H1 (cell line): Measurements from ENCODE around the gene LITAFD. TPM values are rescaled to one million over a fixed set of nuclear protein-coding genes. Genes with fewer than 3 reads are reported as not detected.
A peak's percentile ranks its signal among the peaks of the same experiment; 100 is the strongest.

Experiments used
- CTCF ChIA-PET: fragments of 300-600 bp; sonication (Branson Sonifier 250); formaldehyde crosslinking; loops from one replicate; lab custom pipeline; 2021; ENCODE audit not compliant: partially characterized antibody; lab: Charles Lee
- POLR2A ChIA-PET: fragments of 300-600 bp; sonication (Branson Sonifier 250); formaldehyde crosslinking; loops from one replicate; lab custom pipeline; 2021; ENCODE audit warnings: inconsistent platforms; ENCODE audit not compliant: partially characterized antibody; lab: Charles Lee
- DNase-seq, 2 experiments: peaks; one replicate each; pipeline versions ENCODE4 v3.0.0 to v3.0.0-alpha.2; 2010 to 2022; ENCODE audit warnings: low spot score in 2 of 2, low read depth in 1 of 2, mixed read lengths in 1 of 2
- FAIRE-seq: peaks from 2 replicates; lab custom pipeline; 2011; peaks lifted over from hg19 to GRCh38; lab: Jason Lieb, UNC
- H2AFZ ChIP-seq: 2 replicates; pipeline ENCODE4 v1.8.1; 2012; ENCODE audit warnings: low read length, inconsistent platforms
- H2AK5ac ChIP-seq: 2 replicates; pipeline ENCODE4 v1.6.1; 2013; ENCODE audit warnings: low read depth, low read length
- H2BK120ac ChIP-seq: replicated peaks from 2 replicates; pipeline ENCODE3; 2013; ENCODE audit warnings: low read depth, low read length, inconsistent platforms
- H2BK12ac ChIP-seq: 2 replicates; pipeline ENCODE4 v1.6.1; 2013; ENCODE audit warnings: low read depth, low read length
- H2BK15ac ChIP-seq: 2 replicates; pipeline ENCODE4 v1.6.1; 2013; ENCODE audit warnings: low read length
- H2BK20ac ChIP-seq: 2 replicates; pipeline ENCODE4 v1.6.1; 2013; ENCODE audit warnings: low read length
- H2BK5ac ChIP-seq: 2 replicates; pipeline ENCODE4 v1.6.1; 2013; ENCODE audit warnings: low read depth, low read length
- H3K14ac ChIP-seq: 2 replicates; pipeline ENCODE4 v1.6.1; 2013; ENCODE audit warnings: inconsistent platforms; ENCODE audit not compliant: insufficient read length
- H3K18ac ChIP-seq: 2 replicates; pipeline ENCODE4 v1.6.1; 2013; ENCODE audit warnings: low read length; ENCODE audit errors: extremely low read depth
- H3K23ac ChIP-seq: 2 replicates; pipeline ENCODE4 v1.6.1; 2013; ENCODE audit warnings: inconsistent platforms; ENCODE audit not compliant: insufficient read length
- H3K23me2 ChIP-seq: 2 replicates; pipeline ENCODE4 v1.6.1; 2013; ENCODE audit warnings: low read depth, low read length
- H3K27ac ChIP-seq: 2 replicates; pipeline ENCODE4 v1.6.1; 2011; ENCODE audit warnings: low read depth, low read length, inconsistent platforms
- H3K27me3 ChIP-seq, 4 experiments: replicated peaks in 1 of 4; 1 replicate in 1 of 4; 2 replicates in 3 of 4; pipeline versions ENCODE4 v1.6.1 to v1.8.1; 2011 to 2013; ENCODE audit warnings: low read length in 3 of 4, mild to moderate bottlenecking in 3 of 4, inconsistent platforms in 2 of 4, mixed read lengths in 2 of 4, moderate library complexity in 1 of 4; ENCODE audit not compliant: control insufficient read depth in 3 of 4, insufficient read depth in 3 of 4; ENCODE audit errors: extremely low read depth in 1 of 4
- H3K36me3 ChIP-seq, 4 experiments: 2 replicates each; pipeline versions ENCODE4 v1.6.1 to v1.8.1; 2011 to 2013; ENCODE audit warnings: mild to moderate bottlenecking in 4 of 4, low read length in 3 of 4, moderate library complexity in 2 of 4, control low read depth in 1 of 4, inconsistent platforms in 1 of 4; ENCODE audit not compliant: insufficient read depth in 4 of 4, control insufficient read depth in 2 of 4
- H3K4ac ChIP-seq: replicated peaks from 2 replicates; pipeline ENCODE3; 2013; ENCODE audit warnings: low read length, low read depth, mixed read lengths, inconsistent platforms; ENCODE audit not compliant: insufficient read length
- H3K4me1 ChIP-seq, 4 experiments: replicated peaks in 1 of 4; 1 replicate in 1 of 4; 2 replicates in 3 of 4; pipeline versions ENCODE4 v1.6.1 to v1.8.1; 2011 to 2013; ENCODE audit warnings: low read length in 3 of 4, inconsistent platforms in 2 of 4, mixed read lengths in 1 of 4; ENCODE audit not compliant: insufficient read depth in 4 of 4, control insufficient read depth in 3 of 4
- H3K4me2 ChIP-seq, 2 experiments: 2 replicates each; pipeline versions ENCODE4 v1.6.1 to v1.8.1; 2011 to 2013; ENCODE audit warnings: low read depth in 2 of 2, low read length in 2 of 2, control low read depth in 1 of 2, inconsistent platforms in 1 of 2, mild to moderate bottlenecking in 1 of 2; ENCODE audit not compliant: insufficient read depth in 1 of 2
- H3K4me3 ChIP-seq, 4 experiments: fragments of 200-600, 300-600 bp in 1 of 4; sonication (generic), shearing (Covaris generic), sonication (Bioruptor Twin) in 1 of 4; 2 replicates each; pipeline versions ENCODE4 v1.5.1 to v1.8.1; 2011 to 2016; ENCODE audit warnings: low read length in 4 of 4, low read depth in 3 of 4, control low read depth in 2 of 4, inconsistent platforms in 2 of 4, mild to moderate bottlenecking in 2 of 4, mixed read lengths in 1 of 4, moderate library complexity in 1 of 4; ENCODE audit not compliant: insufficient read depth in 2 of 4; ENCODE audit errors: extremely low read depth in 1 of 4
- H3K56ac ChIP-seq: replicated peaks from 2 replicates; pipeline ENCODE3; 2013; ENCODE audit warnings: low read depth, mild to moderate bottlenecking, mixed read lengths, low read length, inconsistent platforms; ENCODE audit not compliant: insufficient read length
- H3K79me1 ChIP-seq: 2 replicates; pipeline ENCODE4 v1.6.1; 2013; ENCODE audit warnings: low read depth, low read length, control low read depth
- H3K79me2 ChIP-seq, 2 experiments: 2 replicates each; pipeline versions ENCODE4 v1.6.1 to v1.8.1; 2012 to 2013; ENCODE audit warnings: low read length in 2 of 2, mild to moderate bottlenecking in 2 of 2, inconsistent platforms in 1 of 2; ENCODE audit not compliant: insufficient read depth in 2 of 2, control insufficient read depth in 1 of 2
- H3K9ac ChIP-seq, 4 experiments: replicated peaks in 1 of 4; 1 replicate in 1 of 4; 2 replicates in 3 of 4; pipeline versions ENCODE4 v1.6.1 to v1.8.1; 2011 to 2013; ENCODE audit warnings: low read depth in 3 of 4, low read length in 3 of 4, control low read depth in 2 of 4, mild to moderate bottlenecking in 2 of 4, moderate library complexity in 2 of 4, inconsistent platforms in 1 of 4; ENCODE audit errors: extremely low read depth in 1 of 4
- H3K9me3 ChIP-seq, 2 experiments: 2 replicates each; pipeline versions ENCODE4 v1.6.1 to v1.8.1; 2012 to 2013; ENCODE audit warnings: mild to moderate bottlenecking in 2 of 2, moderate library complexity in 2 of 2, control low read depth in 1 of 2, inconsistent platforms in 1 of 2, low read depth in 1 of 2, low read length in 1 of 2, mixed read lengths in 1 of 2; ENCODE audit not compliant: insufficient read depth in 2 of 2
- H4K20me1 ChIP-seq, 2 experiments: replicated peaks in 1 of 2; 2 replicates each; pipeline versions ENCODE3 to v1.8.1; 2011 to 2013; ENCODE audit warnings: inconsistent platforms in 2 of 2, low read length in 2 of 2, mild to moderate bottlenecking in 1 of 2; ENCODE audit not compliant: insufficient read depth in 2 of 2, control insufficient read depth in 1 of 2
- H4K5ac ChIP-seq: 2 replicates; pipeline ENCODE4 v1.6.1; 2013; ENCODE audit warnings: low read length, low read depth, mixed read lengths, inconsistent platforms; ENCODE audit not compliant: insufficient read length
- H4K8ac ChIP-seq: 2 replicates; pipeline ENCODE4 v1.8.0; 2013; ENCODE audit warnings: mild to moderate bottlenecking, moderate library complexity, low read length, inconsistent platforms; ENCODE audit not compliant: insufficient read depth; ENCODE audit errors: extremely low read depth
- H4K91ac ChIP-seq: replicated peaks from 2 replicates; pipeline ENCODE3; 2013; ENCODE audit warnings: low read length, mixed read lengths, inconsistent platforms; ENCODE audit not compliant: insufficient read length
- CHD2 ChIP-seq: IDR thresholded peaks from 2 replicates; pipeline ENCODE4 v1.6.1; 2012; ENCODE audit warnings: low read length, improper control_type of control experiment
- CREB1 ChIP-seq: IDR thresholded peaks from 2 replicates; pipeline ENCODE4 v1.6.1; 2012; ENCODE audit warnings: inconsistent platforms
- E2F6 ChIP-seq: IDR thresholded peaks from 2 replicates; pipeline ENCODE4 v1.6.1; 2012; ENCODE audit warnings: inconsistent platforms
- EP300 ChIP-seq, 2 experiments: IDR thresholded peaks; 1 replicate in 1 of 2; 2 replicates in 1 of 2; pipeline ENCODE4 v1.6.1; 2011 to 2012; ENCODE audit warnings: low read depth in 2 of 2, low read length in 2 of 2, mild to moderate bottlenecking in 2 of 2, borderline replicate concordance in 1 of 2, inconsistent platforms in 1 of 2, moderate library complexity in 1 of 2
- POLR2A ChIP-seq, 2 experiments: IDR thresholded peaks; 1 replicate in 1 of 2; 2 replicates in 1 of 2; pipeline ENCODE4 v1.6.1; 2011; ENCODE audit warnings: low read depth in 2 of 2, low read length in 2 of 2, mild to moderate bottlenecking in 2 of 2; ENCODE audit errors: control extremely low read depth in 1 of 2
- POLR2AphosphoS5 ChIP-seq: IDR thresholded peaks from 2 replicates; pipeline ENCODE4 v1.6.1; 2011; ENCODE audit warnings: low read depth, low read length
- SAP30 ChIP-seq: fragments of 300-600 bp; sonication (generic); IDR thresholded peaks from 2 replicates; pipeline ENCODE4 v1.7.1; 2012; ENCODE audit warnings: low read length, moderate library complexity, mild to moderate bottlenecking, inconsistent platforms; ENCODE audit not compliant: insufficient read depth, insufficient replicate concordance
- WGBS, 2 experiments: shearing (Covaris generic) in 1 of 2; methylation state at CpG; one replicate each; pipeline versions ENCODE4 v1.1.6 to v1.1.7; 2013 to 2015; ENCODE audit warnings: low lambda C conversion rate in 2 of 2, mixed read lengths in 2 of 2, inconsistent platforms in 1 of 2, low coverage in 1 of 2, missing lambda C conversion rate in 1 of 2; ENCODE audit not compliant: insufficient replicate concordance in 2 of 2, insufficient coverage in 1 of 2, insufficient read length in 1 of 2; ENCODE audit errors: extremely low coverage in 1 of 2, missing lambda C conversion rate in 1 of 2; 5-methylcytosine and 5-hydroxymethylcytosine counted together
- polyA plus RNA-seq, 7 experiments: library from polyadenylated mRNA; depleted of rRNA in 3 of 7; stranded (reverse) in 5 of 7; unstranded in 2 of 7; fragments of >200 nt in 5 of 7; fragments of 200-250 nt in 2 of 7; gene quantifications; 1 replicate in 5 of 7; 2 replicates in 1 of 7; 4 replicates in 1 of 7; pipeline versions ENCODE4 v1.2.1 to v1.2.3, GENCODE V29; 2011 to 2013; ENCODE audit warnings: missing spikeins in 2 of 7, mixed read lengths in 2 of 7
- total RNA-seq: library from RNA; stranded (reverse); fragmentation: NEBNext Ultra II Directional; extraction: Animal tissue kit (Norgen Biotek cat#: 25700); gene quantifications from 2 replicates; pipeline ENCODE4 v1.2.1, GENCODE V29; 2021

The LITAFD gene
- total and polyA plus RNA-seq, 2 of the 8 experiments (the other 6 are each of a cell fraction or from before 2014, with no cell fraction given): not detected

- H2BK20ac ChIP-seq: no peak overlapping the region
- no peak overlapping the region for H2AK5ac ChIP-seq
- H3K36me3 ChIP-seq: peaks cover 3 to 61% (median 20%) of the 10 kb centered on the region in 4 experiments; a peak in 7 of 8 replicates
- FAIRE-seq (no peak), DNase-seq (no peak)
- no peak overlapping the region for H3K18ac ChIP-seq
- H3K9me3 ChIP-seq: no peaks in the 10 kb centered on the region
- peak overlapping the region; percentile 25 for H3K4ac ChIP-seq
- no peak for TF ChIP-seq CHD2
- TF ChIP-seq POLR2AphosphoS5: peak; percentile 58; the same call in 1 of the 2 replicates
- TF ChIP-seq EP300 (IDR thresholded peaks at IDR 0.05; ENCODE audit: borderline replicate concordance in 1 of 2, low read depth in 2 of 2, low read length in 2 of 2): no peak
- no peak for TF ChIP-seq SAP30
- TF ChIP-seq POLR2A (IDR thresholded peaks at IDR 0.05; ENCODE audit: control extremely low read depth in 1 of 2, low read depth in 2 of 2, low read length in 2 of 2): 0 out of 3 replicates have a peak, but pooled peaks of 1 of the 2 experiments have one; percentile 19
- no peak for TF ChIP-seq CREB1
- peak; percentile 46; the same call in 1 of the 2 replicates for TF ChIP-seq E2F6
- TF ChIP-seq, all 59 proteins: peak for 3
- Histone ChIP-seq H3K27ac (no peak overlapping the region; the same call in 1 of the 2 replicates), H4K8ac (peak overlapping the region; percentile 38), H2BK15ac (no peak overlapping the region), H3K4me3 (no peak overlapping the region), H4K5ac (no peak overlapping the region), H3K23me2 (no peaks in the 10 kb centered on the region), H3K79me2 (peaks cover 0 to 11% of the 10 kb centered on the region in 2 experiments; a peak in 2 of 4 replicates), H4K20me1 (peaks cover 16 to 22% of the 10 kb centered on the region in 2 experiments), H3K9ac (peak overlapping the region in 1 of 4 experiments; percentile 15; a peak in 1 of 7 replicates), H2BK12ac (no peak overlapping the region), H3K27me3 (no peaks in the 10 kb centered on the region), H3K4me2 (no peak overlapping the region), H3K56ac (no peak overlapping the region), H2BK5ac (no peak overlapping the region), H3K79me1 (peaks cover 7% of the 10 kb centered on the region), H3K23ac (no peak overlapping the region), H3K4me1 (peaks cover 0 to 19% (median 9%) of the 10 kb centered on the region in 4 experiments; a peak in 6 of 7 replicates), H2AFZ (no peak overlapping the region), H3K14ac (no peak overlapping the region), H4K91ac (no peak overlapping the region), H2BK120ac (no peak overlapping the region)
- ChIA-PET POLR2A (interaction anchor here (1.6 to 24.4 kb wide), 5 partner anchors 10 to 28 kb away, joined by 4 to 456 read pairs (median 8); partner anchors contain the start of genes CARHSP1 and LITAFD), CTCF (interaction anchor here (0.5 to 8.8 kb wide), 4 partner anchors 12 to 161 kb away, joined by 4 to 90 read pairs (median 6); partner anchors contain the start of gene CARHSP1)
- 89% methylated on average over 8 of the region's 8 CpGs; no CpG with 5 or more reads in 1 of the 2 experiments for WGBS, 2 experiments
Measured at GRCh38 chr16:8848939-8849391, 33.2 kb upstream of the LITAFD start.
